ENCODE results near the gene D2HGDH.

DNA sequence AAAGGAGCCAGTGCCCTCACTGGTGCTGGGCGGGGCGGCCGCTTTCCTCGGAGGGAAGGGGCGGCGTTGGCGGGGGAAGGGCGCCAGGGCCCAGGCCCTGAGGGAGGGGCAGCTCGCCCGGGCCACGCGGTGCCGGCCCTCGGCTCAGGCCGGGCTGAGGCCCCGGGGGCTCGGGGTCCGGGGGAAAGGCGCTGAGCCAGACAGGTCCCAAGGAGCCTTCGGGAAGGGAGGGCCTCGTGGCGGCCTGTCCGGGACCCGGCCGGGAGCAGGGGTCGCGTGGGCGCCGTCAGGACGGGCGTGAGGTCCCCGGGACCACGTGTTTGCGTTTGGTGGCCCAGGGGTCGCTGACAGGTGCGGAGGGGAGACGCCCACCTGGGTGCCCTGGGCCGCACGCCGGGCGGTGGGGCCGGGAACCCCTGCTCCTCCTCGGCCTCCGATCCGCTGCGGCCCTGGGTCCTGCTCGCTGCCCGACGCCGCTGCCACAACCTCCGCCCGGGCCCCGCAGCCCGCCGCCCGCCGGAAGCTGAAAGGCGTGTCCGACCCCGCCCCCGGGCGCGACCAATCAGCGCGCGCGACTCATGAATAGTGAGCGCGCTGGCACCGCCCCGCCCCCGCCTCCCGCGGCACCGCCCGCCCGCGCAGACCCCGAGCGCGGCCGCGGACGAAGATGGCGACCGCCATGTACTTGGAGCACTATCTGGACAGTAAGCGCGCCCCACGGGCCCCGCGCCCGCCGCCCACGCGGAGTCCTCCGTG, 32.9 kb upstream of the D2HGDH start, which contains the start of gene ING5:
- 0 out of 2 replicates have a peak, but pooled peaks have one; percentile 10 for TF ChIP-seq TAF1 (IDR thresholded peaks at IDR 0.05; ENCODE audit: low read depth, low read length)
- TF ChIP-seq POLR2AphosphoS5 (IDR thresholded peaks at IDR 0.05; ENCODE audit: low read depth, low read length), result peak; percentile 73
